Suprapubic skin (tissue), 4 donors: ENCODE results near the gene KLHL28. TPM values are rescaled to one million over a fixed set of nuclear protein-coding genes. Genes with fewer than 3 reads are reported as not detected.

Experiments
- DNase-seq, 2 donors: peaks; one replicate each; pipeline ENCODE4 v3.0.0-alpha.2; 2019; ENCODE audit warnings: low spot score in 2 of 2
- H3K27ac ChIP-seq: fragments of 200-600 bp; sonication (generic); one replicate; pipeline ENCODE4 v1.5.1; 2019
- H3K27me3 ChIP-seq: fragments of 200-600 bp; sonication (generic); one replicate; pipeline ENCODE4 v1.5.1; 2019
- H3K36me3 ChIP-seq: fragments of 200-600 bp; sonication (generic); one replicate; pipeline ENCODE4 v1.5.1; 2019
- H3K4me1 ChIP-seq: fragments of 200-600 bp; sonication (generic); one replicate; pipeline ENCODE4 v1.5.1; 2019
- H3K4me3 ChIP-seq: fragments of 200-600 bp; sonication (generic); one replicate; pipeline ENCODE4 v1.5.1; 2019; ENCODE audit warnings: mild to moderate bottlenecking
- H3K9me3 ChIP-seq: fragments of 200-600 bp; sonication (generic); one replicate; pipeline ENCODE4 v1.5.1; 2019
- CTCF ChIP-seq, 2 donors: fragments of 200-600 bp in 1 of 2; fragments of 450-650 bp in 1 of 2; sonication (generic) in 1 of 2; IDR thresholded peaks; one replicate each; pipeline ENCODE4 v1.5.1; 2016 to 2019; ENCODE audit warnings: antibody characterized with exemption in 2 of 2, mild to moderate bottlenecking in 1 of 2, moderate library complexity in 1 of 2
- EP300 ChIP-seq: sonication (generic); formaldehyde crosslinking; IDR thresholded peaks from one replicate; pipeline ENCODE4 v1.6.1; 2017; ENCODE audit warnings: antibody characterized with exemption
- POLR2A ChIP-seq, 2 donors: fragments of 450-650 bp; IDR thresholded peaks; one replicate each; pipeline ENCODE4 v1.6.1; 2017; ENCODE audit warnings: antibody characterized with exemption in 2 of 2, mild to moderate bottlenecking in 2 of 2, moderate library complexity in 2 of 2
- POLR2AphosphoS5 ChIP-seq, 3 donors: sonication (generic); formaldehyde crosslinking; IDR thresholded peaks; one replicate each; pipeline ENCODE4 v1.6.1; 2017; ENCODE audit warnings: antibody characterized with exemption in 3 of 3
- WGBS: methylation state at CpG from one replicate; pipeline ENCODE4 v1.1.5; 2018; 5-methylcytosine and 5-hydroxymethylcytosine counted together
- total RNA-seq, 4 donors: library from RNA; depleted of rRNA; stranded (reverse); fragments of >200 nt; gene quantifications; one replicate each; pipeline ENCODE4 v1.1.0, GENCODE V29; 2016

KLHL28 gene
- total RNA-seq, 4 donors from 2014 or later = 13.7 to 23.5 (median 16.2) TPM

DNA sequence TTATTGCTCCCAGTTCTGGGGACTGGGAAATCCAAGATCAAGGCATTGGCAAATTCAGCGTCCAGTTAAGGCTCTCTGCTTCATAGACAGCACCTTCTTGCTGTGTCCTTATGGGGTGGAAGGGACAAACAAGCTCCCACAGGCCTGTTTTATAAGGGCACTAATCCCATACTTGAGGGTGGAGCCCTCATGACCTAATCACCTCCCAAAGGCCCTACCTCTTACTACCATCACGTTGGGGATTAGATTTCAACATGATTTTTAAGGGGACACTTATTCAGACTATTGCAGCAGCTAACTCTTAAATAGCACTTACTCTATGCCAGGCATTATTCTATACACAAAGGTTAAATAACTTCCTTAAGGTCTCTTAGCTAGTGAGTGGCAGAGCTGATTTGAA lies 17.5 kb upstream of the KLHL28 start:
- H3K4me1 ChIP-seq = peaks cover 9% of the 10 kb centered on the region
- no peak for DNase-seq
- H3K9me3 ChIP-seq = no peaks in the 10 kb centered on the region
- H3K4me3 ChIP-seq = no peak overlapping the region
- no peaks in the 10 kb centered on the region for H3K27me3 ChIP-seq
- 72% methylated on average over 2 of the region's 2 CpGs for WGBS
- no peak overlapping the region for H3K27ac ChIP-seq
- TF ChIP-seq POLR2A (IDR thresholded peaks at IDR 0.05) = no peak
- no peak for TF ChIP-seq CTCF (IDR thresholded peaks at IDR 0.05)
- no peak for TF ChIP-seq EP300
- TF ChIP-seq POLR2AphosphoS5 (IDR thresholded peaks at IDR 0.05) = no peak
- H3K36me3 ChIP-seq = no peaks in the 10 kb centered on the region

- Histone ChIP-seq H3K36me3 (no peaks in the 10 kb centered on the region), H3K4me3 (no peak overlapping the region), H3K9me3 (no peaks in the 10 kb centered on the region), H3K4me1 (peaks cover 21% of the 10 kb centered on the region), H3K27ac (no peak overlapping the region), H3K27me3 (no peaks in the 10 kb centered on the region)
- DNase-seq = no peak
- 96% methylated on average over 4 of the region's 4 CpGs for WGBS
- TF ChIP-seq EP300 (no peak), POLR2AphosphoS5 (IDR thresholded peaks at IDR 0.05) (no peak), CTCF (IDR thresholded peaks at IDR 0.05) (no peak), POLR2A (IDR thresholded peaks at IDR 0.05) (no peak)
Observed at GRCh38 chr14:44971459-44971858, 9.7 kb upstream of the KLHL28 start.

- TF ChIP-seq POLR2A (IDR thresholded peaks at IDR 0.05) (no peak), CTCF (IDR thresholded peaks at IDR 0.05) (no peak), EP300 (no peak), POLR2AphosphoS5 (IDR thresholded peaks at IDR 0.05) (no peak)
- Histone ChIP-seq H3K9me3 (no peaks in the 10 kb centered on the region), H3K27me3 (no peaks in the 10 kb centered on the region), H3K4me3 (no peak overlapping the region), H3K36me3 (no peaks in the 10 kb centered on the region), H3K4me1 (peaks cover 27% of the 10 kb centered on the region), H3K27ac (no peak overlapping the region)
- no peak for DNase-seq
Observed at GRCh38 chr14:44970907-44971306, 9.2 kb upstream of the KLHL28 start.

GRCh38 chr14:44968714-44969113 lies 7.0 kb upstream of the KLHL28 start:
- H3K36me3 ChIP-seq = no peaks in the 10 kb centered on the region
- no peaks in the 10 kb centered on the region for H3K9me3 ChIP-seq
- H3K4me3 ChIP-seq = no peak overlapping the region
- H3K27me3 ChIP-seq = no peaks in the 10 kb centered on the region
- no peak for TF ChIP-seq CTCF (IDR thresholded peaks at IDR 0.05)
- no peak for TF ChIP-seq POLR2A (IDR thresholded peaks at IDR 0.05)
- TF ChIP-seq EP300 = no peak
- no peak for TF ChIP-seq POLR2AphosphoS5 (IDR thresholded peaks at IDR 0.05)
- no peak overlapping the region for H3K27ac ChIP-seq
- peaks cover 49% of the 10 kb centered on the region for H3K4me1 ChIP-seq
- no peak for DNase-seq

DNA sequence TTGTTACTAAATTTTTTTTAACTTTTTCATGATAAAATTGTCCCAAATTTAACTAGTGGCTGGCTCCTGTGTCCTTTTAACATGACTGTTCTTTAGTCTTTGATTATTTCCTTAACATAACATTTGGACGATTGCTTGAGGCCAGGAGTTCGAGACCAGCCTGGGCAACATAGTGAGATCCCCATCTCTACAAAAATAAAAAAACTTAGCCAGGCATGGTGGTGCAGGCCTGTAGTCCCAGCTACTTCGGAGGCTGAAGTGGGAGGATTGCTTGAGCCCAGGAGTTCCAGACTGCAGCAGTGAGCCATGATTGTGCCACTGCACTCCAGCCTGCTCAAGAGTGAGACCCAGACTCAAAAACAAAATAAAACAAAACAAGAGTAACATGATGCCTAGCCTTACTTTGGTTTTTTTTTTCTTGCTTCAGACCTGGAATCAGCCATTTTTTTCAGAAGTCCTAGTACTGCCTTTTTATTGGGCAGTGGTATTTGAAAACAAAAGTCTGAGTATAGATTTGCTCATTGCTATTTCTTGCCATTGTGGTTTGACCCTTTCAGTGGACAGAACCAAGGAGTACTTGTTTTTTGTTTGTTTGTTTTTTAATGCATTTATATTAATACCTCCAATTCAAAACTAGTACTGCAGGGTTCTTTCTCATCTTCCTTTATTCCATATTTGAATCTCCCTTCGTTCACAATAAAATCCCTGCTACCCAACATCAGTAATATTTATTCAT lies 5.0 kb upstream of the KLHL28 start:
- peak overlapping the region; percentile 96 for H3K4me3 ChIP-seq

More for the DNA sequence above, 5.0 kb upstream of the KLHL28 start:
- Histone ChIP-seq H3K27ac (no peak overlapping the region), H3K9me3 (no peaks in the 10 kb centered on the region), H3K4me1 (peaks cover 59% of the 10 kb centered on the region), H3K27me3 (no peaks in the 10 kb centered on the region), H3K36me3 (no peaks in the 10 kb centered on the region)
- no peak for DNase-seq
- TF ChIP-seq POLR2AphosphoS5 (IDR thresholded peaks at IDR 0.05) = no peak
- no peak for TF ChIP-seq EP300
- no peak for TF ChIP-seq POLR2A (IDR thresholded peaks at IDR 0.05)
- TF ChIP-seq CTCF (IDR thresholded peaks at IDR 0.05) = no peak
- WGBS = 72% methylated on average over 4 of the region's 4 CpGs
